Esophagus mucosa (tissue), 1 donor: ENCODE measurements around the gene WIPF1. TPM values are rescaled to one million over a fixed set of nuclear protein-coding genes. Genes with fewer than 3 reads are reported as not detected.
A peak's percentile ranks its signal among the peaks of the same experiment; 100 is the strongest.

Experiments
- ATAC-seq: fragments of 200-7000 bp; cut with Tn5 transposase; one replicate; pipeline ENCODE4 v1.9.1; 2020
- total RNA-seq: library from RNA; stranded (reverse); gene quantifications from one replicate; pipeline ENCODE4 v1.2.4, GENCODE V29; 2023
- donor health status: DM: yes; HTN: yes; CAD: no.

The WIPF1 gene, protein sequence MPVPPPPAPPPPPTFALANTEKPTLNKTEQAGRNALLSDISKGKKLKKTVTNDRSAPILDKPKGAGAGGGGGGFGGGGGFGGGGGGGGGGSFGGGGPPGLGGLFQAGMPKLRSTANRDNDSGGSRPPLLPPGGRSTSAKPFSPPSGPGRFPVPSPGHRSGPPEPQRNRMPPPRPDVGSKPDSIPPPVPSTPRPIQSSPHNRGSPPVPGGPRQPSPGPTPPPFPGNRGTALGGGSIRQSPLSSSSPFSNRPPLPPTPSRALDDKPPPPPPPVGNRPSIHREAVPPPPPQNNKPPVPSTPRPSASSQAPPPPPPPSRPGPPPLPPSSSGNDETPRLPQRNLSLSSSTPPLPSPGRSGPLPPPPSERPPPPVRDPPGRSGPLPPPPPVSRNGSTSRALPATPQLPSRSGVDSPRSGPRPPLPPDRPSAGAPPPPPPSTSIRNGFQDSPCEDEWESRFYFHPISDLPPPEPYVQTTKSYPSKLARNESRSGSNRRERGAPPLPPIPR
- 3.1 TPM for total RNA-seq

DNA sequence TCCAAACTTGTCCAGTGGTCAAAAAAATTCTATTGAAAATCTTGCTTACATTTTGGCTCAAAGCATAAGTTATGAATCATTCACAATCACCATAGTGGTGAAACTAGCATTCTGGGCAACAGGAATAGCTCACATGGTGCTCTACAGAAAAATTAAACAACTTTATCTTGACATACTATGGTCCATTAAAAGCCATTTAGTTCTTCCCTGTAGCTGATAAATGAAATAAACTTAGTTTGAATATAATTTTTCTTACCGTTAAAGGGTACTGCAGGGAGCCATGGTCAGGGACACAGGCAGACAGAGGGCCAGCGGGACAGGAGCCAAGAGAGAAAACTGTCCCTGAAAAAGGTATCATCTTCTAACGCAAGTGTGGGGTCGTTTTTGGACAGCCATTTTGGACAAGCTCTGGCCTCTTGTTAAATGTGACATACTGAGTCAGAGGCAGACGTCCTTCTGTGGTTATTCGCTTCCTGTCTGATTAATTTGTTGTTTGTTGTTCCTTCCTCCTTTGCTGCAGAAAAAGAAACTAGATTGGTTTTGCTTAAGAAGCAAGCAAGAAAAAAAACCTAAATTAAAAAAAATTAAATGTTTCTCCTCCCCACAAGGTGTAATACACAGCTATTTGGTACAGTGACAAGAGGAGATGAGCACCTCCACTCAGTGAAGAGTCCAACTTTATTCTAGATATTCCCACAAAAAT, at the start of gene WIPF1:
Gene WIPF1, minus strand, starts transcription at position 460 of the 703 bp plus-strand sequence. CDS start 12,231 bp downstream, outside the sequence.
- peak; percentile 48 for ATAC-seq

DNA sequence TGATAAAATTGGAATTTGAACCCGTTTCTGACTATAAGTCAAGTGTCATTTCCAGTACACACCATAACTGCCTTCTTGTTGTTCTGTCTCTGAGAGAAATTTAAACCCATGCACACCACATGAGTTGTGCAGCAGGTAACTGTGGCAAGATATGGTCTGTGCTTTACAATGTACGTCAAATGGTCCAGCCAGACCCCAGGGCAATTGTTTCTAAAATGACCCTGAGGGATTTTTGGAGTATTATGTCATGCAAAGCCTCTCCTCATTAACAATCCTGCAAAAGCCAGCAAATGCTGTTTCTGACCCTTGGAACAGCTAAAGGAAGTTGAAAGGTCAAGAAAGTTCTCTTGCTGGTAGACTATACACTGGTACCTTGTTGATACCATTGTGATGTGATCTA, 47.7 kb upstream of the WIPF1 start:
- ATAC-seq, result no peak

DNA sequence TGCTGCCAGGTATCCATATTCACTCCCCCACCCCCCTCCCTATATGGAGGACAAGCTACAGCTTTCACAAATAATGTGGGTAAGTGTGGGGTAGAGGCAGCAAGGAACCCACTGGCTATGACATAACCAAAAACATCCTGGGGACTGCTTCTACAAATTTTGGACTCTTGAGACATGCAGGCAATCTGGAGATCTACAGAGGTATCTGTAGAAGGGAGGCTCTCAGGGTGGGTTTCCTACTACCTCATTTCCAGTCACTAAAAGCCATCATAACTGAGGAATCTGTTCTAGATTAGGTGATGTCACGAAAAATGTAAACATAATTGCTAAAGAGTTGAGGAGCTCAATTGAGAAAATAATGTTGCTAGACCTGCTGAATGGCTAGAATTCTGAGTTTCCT, 46.8 kb upstream of the WIPF1 start:
- ATAC-seq, result no peak

DNA sequence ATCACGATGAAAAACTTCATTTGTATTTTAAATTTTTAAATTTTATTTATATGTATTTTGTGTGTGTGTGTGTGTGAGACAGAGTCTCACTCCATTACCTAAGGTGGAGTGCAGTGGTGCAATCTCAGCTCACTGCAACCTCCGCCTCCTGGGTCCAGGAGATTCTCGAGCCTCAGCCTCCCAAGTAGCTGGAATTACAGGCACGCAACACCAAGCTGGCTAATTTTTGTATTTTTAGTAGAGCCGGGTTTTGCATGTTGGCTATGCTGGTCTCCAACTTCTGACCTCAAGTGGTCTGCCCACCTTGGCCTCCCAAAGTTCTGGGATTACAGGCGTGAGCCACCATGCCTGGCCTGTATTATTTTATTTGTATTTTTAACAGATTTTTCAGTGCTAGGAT, 45.8 kb upstream of the WIPF1 start:
- no peak for ATAC-seq

DNA sequence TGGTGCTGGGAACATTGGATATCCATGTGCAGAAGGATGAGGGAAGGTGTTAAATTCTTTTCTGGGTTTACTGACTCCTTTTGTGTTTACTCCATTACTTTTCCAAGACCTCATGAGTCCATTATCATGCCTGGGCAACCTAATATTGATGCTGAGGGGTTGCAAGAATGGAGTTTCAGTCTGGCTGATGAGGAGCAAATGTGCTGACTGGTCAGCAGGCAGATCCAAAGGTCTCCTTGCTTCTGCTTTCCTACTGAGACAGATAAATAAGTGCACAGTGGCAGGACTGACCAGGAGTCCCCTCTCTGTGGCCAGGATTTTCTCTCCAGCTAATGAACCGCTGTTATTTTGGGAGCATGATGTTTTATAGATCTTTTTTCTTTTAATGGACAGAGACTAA, 43.6 kb upstream of the WIPF1 start:
- ATAC-seq, result no peak

DNA sequence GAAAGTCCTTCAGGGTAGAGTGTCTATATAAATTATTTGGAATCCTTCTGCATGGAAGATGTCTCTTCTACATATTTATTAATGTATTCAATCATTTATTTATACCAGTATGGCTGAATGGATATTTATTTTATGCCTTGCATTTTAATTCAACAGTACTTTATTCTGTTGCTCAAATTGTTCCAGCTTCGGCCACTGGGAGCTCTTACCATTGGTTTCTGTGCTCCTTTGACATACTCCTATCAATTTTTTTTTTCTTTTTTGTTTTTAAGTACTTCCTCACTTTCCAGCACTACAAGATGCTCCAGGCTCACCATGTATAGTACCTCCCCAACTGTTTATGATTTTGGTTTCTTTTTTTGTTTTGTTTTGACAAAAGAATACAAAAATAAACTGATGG, 39.4 kb upstream of the WIPF1 start:
- no peak for ATAC-seq

DNA sequence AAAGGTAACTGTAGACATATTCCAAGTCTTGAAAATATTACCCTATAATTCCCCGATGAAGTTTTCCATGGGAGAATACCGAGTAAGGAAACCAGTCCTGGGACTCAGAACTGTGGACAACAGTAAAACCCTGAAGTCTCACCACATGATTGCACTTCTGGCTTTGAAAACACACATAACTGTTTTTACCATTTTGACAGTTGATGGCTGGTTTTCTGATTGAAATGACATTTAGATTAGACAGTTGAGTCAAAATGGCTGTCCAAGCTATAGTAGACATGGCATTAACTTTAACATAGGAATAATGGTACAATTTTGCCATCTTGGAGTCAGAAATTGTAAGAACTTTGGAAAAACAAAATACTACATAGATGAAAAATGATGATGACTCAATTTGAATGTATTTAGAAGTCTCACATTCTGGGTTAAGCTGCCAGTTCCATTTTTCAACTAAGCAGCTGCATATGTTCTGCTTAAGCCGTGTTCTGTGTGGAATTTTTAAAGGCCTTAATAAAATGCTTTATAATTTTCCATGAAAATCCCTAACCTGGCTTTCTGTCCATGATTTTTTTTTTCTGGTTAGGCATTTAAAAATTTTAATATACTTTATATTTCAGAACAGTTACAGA, 38.3 kb upstream of the WIPF1 start:
- no peak for ATAC-seq

DNA sequence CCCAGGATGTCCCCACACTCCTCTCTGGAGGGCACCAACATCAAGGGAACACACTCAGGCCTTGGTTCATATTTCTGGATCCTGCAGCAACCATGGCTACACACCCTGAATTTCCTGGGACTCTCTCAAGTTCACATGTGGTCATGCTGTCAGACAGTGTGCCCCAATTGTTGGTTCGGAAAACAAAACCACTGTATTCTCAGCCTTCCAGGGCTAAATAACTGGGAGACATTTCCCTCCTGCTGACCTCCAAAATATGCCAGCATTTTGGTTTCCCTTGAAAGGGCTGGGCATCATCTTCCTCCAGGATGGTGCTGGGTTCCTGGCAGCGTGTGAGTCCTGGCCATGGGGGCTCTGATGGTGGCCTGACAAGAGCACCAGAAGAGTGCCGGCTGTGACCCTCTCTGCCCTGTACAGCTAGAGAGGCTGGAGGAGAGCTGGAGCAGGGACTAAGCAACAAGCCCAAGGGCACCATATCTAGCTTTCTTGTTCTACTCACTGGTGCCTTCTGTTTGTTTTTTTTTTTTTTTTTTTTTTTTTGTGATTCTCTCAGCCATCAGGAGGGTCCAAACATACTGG, 37.5 kb upstream of the WIPF1 start:
- ATAC-seq, result no peak

GRCh38 chr2:174634130-174635014, 36.8 kb upstream of the WIPF1 start:
- peak; percentile 56 for ATAC-seq

- no peak for ATAC-seq
Measured at GRCh38 chr2:174633623-174633930, 36.0 kb upstream of the WIPF1 start.

DNA sequence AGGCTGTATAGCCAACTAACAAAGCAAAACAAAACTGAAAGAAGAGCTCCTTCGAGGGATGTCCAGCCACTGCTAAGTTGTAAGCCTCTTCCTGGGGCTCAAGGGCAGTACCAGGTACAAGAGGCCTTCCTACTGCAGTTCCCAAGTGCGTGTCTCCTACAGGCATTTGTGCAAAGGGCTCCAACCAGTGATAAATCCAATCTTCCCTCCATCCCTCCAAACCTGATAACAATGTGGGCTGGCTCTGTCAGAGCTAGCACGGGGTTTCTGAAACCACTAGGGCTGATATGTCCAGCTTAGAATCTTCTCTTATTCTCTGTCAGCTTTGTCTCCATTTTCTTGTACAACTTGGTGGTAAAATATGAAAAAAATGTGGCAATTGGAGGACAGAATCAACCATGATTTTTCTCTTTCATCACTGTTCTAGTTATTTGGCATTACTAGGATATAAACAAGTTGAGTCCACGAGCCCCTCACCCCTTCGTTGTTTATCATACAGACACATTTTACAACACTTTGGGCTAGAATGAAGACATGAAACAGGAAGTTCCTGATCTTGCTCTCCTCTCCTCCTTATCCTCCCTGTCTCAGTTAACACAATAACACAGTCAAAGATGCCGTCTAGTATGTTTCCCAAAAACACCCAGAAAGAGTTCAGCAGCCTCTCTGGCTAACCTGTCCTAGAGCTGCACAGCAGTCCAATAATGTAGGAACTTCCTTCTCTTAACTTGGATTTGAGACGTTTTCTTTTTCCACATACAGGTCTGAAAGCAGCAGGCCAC, 35.4 kb upstream of the WIPF1 start:
- ATAC-seq, result no peak

- no peak for ATAC-seq
Measured at GRCh38 chr2:174631009-174631981, 33.7 kb upstream of the WIPF1 start.

GRCh38 chr2:174630107-174630506, 32.5 kb upstream of the WIPF1 start:
- no peak for ATAC-seq

GRCh38 chr2:174629506-174629905, 31.9 kb upstream of the WIPF1 start:
- ATAC-seq, result no peak

GRCh38 chr2:174628528-174629169, 31.0 kb upstream of the WIPF1 start:
- ATAC-seq, result no peak

- no peak for ATAC-seq
Measured at GRCh38 chr2:174627216-174627615, 29.6 kb upstream of the WIPF1 start.

DNA sequence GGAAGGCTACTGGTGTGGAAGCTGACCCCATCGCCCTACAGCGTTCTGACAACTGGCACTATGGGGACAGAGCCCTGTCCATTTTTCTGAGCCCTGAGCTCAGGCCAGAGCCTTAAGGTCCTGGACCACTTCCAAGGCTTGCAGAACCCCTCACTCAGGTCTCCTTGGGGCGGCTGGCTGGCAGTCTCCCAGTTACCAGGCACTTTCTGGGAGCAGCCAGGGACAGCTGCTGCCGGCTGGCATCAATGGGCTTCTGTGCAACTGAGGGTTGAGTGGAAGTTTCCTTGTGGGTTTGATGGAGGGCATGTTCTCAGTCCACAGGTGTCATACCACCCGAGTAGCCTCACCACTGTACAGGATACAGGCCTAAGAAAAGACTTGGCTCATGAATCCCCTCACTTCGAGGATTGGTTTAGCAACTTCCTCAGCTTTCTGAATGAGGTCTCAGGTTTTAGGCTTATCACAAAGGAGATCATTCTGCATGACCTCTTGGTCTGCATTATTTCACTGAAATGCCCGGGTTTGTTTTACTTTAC, 27.4 kb upstream of the WIPF1 start:
- ATAC-seq, result no peak

GRCh38 chr2:174623690-174624089, 26.1 kb upstream of the WIPF1 start:
- no peak for ATAC-seq

GRCh38 chr2:174623106-174623637, 25.6 kb upstream of the WIPF1 start:
- no peak for ATAC-seq
